Left renal cortex interstitium (tissue), 4 donors: Measurements from ENCODE around the gene GALNTL6. TPM values are rescaled to one million over a fixed set of nuclear protein-coding genes. Genes with fewer than 3 reads are reported as not detected.
A peak's percentile ranks its signal among the peaks of the same experiment; 100 is the strongest.

Source experiments
- DNase-seq, 4 donors: peaks; one replicate each; pipeline ENCODE4 v3.0.0-alpha.2; 2013; ENCODE audit warnings: low read depth in 4 of 4, low spot score in 2 of 4, missing footprints in 1 of 4
- polyA plus RNA-seq, 4 donors: library from polyadenylated mRNA; unstranded; fragments of 120-200 nt; gene quantifications; one replicate each; pipeline ENCODE4 v1.2.1, GENCODE V29; 2013; ENCODE audit not compliant: insufficient read length in 4 of 4

The GALNTL6 gene
- polyA plus RNA-seq, result 1 to 10 TPM in 2 of 4 donors, under 1 TPM in 2; 0.46 to 3.3 (median 0.95) TPM

- DNase-seq, result peak in 1 of 4 donors; percentile 32
Observed at GRCh38 chr4:171812665-171813525, at the start of gene GALNTL6. Gene GALNTL6 (plus strand): TSS chr4:171813404.

- DNase-seq, result no peak
Observed at GRCh38 chr4:171765514-171765913, 47.7 kb upstream of the GALNTL6 start.

- DNase-seq, result no peak
Observed at GRCh38 chr4:171774642-171775190, 38.5 kb upstream of the GALNTL6 start.

- DNase-seq, result no peak
Observed at GRCh38 chr4:171779301-171779700, 33.9 kb upstream of the GALNTL6 start.

- peak in 1 of 4 donors; percentile 2 for DNase-seq
Observed at GRCh38 chr4:171785388-171785787, 27.8 kb upstream of the GALNTL6 start.

- DNase-seq, result no peak
Observed at GRCh38 chr4:171793723-171794122, 19.5 kb upstream of the GALNTL6 start.

- no peak for DNase-seq
Observed at GRCh38 chr4:171794528-171794927, 18.7 kb upstream of the GALNTL6 start.

- DNase-seq, result no peak
Observed at GRCh38 chr4:171809854-171810253, 3.4 kb upstream of the GALNTL6 start.

- DNase-seq, result no peak
Observed at GRCh38 chr4:171812333-171812664, 905 bp upstream of the GALNTL6 start.

- DNase-seq, result peak in 1 of 4 donors; percentile 44
Observed at GRCh38 chr4:171813526-171814250, 484 bp downstream of the GALNTL6 start.

- DNase-seq, result no peak
Observed at GRCh38 chr4:171814545-171814944, 1.3 kb downstream of the GALNTL6 start.

- DNase-seq, result no peak
Observed at GRCh38 chr4:171817026-171817425, 3.8 kb downstream of the GALNTL6 start.

GRCh38 chr4:171834640-171835039 lies 21.4 kb downstream of the GALNTL6 start:
- no peak for DNase-seq

GRCh38 chr4:171843456-171843855 lies 30.3 kb downstream of the GALNTL6 start:
- no peak for DNase-seq

- no peak for DNase-seq
Observed at GRCh38 chr4:171846232-171846631, 33.0 kb downstream of the GALNTL6 start.

GRCh38 chr4:171846893-171847292 lies 33.7 kb downstream of the GALNTL6 start:
- DNase-seq, result no peak

- no peak for DNase-seq
Observed at GRCh38 chr4:171847751-171848150, 34.5 kb downstream of the GALNTL6 start.

- no peak for DNase-seq
Observed at GRCh38 chr4:171849686-171850222, 36.5 kb downstream of the GALNTL6 start.

GRCh38 chr4:171851295-171851694 lies 38.1 kb downstream of the GALNTL6 start:
- no peak for DNase-seq

- no peak for DNase-seq
Observed at GRCh38 chr4:171857302-171858012, 44.3 kb downstream of the GALNTL6 start.

- DNase-seq, result no peak
Observed at GRCh38 chr4:171875291-171875690, 62.1 kb downstream of the GALNTL6 start.
